Ramos (cell line): ENCODE results near the gene MMAA.
"Not testable (repeated sequence)": the region's sequence is repeated elsewhere in the genome, so short reads cannot be mapped to it uniquely, and the experiment has no call there.

Experiments used
- in situ Hi-C: fragments of 300-500 bp; cut with MboI; formaldehyde crosslinking; loops from one replicate; pipeline ENCODE4 v1.14.3; 2022; ENCODE audit warnings: low sequenced_read_pairs; ENCODE audit not compliant: unreplicated experiment

MMAA gene

DNA sequence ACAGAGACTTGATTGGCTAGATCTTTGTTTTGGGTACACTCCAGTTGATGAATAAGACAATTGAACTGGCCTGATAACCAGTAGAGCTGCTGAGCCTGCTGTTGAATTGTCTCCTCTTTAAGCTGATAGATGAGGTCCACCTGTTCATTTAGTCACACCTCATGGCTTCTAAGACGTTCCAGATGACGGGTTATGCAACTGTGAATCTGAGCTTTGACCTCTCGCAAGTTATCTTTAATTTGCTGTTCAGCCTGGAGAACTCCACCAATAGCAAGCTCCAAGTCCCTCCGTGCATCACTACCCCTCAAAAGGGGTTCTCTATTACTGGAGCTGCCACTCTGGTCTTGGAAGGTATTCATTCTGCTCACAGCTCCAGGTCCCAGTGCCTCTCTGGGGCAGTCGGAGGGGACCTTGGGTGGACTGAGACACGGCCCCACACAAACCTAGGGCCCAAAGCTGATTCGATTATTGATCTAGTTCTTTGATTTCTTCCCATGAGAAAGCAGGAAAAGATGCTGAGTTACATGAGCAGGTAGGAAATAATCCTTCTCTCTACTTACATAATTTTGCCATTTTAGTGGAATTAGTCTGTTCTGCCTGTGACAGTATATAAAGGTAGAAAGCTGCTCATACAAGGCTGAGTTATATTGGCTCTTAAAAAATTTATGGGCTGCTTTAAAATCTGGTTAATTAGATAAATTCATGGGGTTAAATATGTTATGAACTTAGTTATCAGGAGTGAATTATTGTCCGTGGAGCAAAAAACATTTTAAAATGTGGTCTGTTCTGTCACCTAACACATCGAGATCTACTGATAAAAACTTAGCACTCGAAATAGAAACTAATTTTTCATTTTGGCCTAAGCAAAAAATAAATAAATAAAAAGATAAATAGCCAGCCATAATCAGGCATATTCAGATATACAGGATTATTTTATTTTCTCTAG lies 6.8 kb downstream of the MMAA start:
- in situ Hi-C loops = no loop called here

DNA sequence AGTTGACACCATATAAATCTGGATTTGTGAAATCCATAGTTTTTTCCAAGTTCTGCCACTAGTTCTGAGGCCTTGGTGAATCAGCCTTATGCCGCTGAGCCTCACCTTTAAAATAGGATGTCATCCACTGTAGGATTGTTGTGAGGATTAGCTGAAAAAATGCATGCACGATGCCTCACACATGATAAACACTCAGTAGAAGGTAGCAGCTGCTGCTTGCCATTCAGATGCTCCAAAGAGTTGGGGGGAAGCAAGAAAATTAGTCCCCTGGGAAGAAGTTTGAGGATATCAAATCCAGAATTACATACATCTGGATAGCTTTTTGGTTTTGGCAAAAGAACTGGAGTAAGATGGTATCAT lies 7.4 kb downstream of the MMAA start:
- in situ Hi-C loops = no loop called here

DNA sequence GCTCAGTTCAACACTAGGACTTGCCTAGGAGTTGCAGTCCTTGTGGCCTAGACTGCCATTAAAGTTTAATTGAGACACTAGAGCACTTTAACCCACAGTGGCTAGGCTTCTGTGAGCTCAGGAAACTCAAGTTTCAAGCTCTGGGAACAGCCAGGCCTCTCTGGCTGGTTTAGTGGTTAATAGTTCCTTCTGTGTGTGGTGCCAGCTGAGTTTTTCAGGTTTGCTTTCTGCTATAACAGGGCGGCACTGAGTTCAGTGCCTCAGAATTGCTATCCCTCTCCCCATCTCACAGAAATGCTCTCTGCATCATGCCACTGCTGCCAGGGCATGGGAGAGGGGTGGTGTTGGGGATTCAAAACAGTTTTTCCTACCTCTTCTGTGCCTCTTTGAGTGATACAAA lies 15.9 kb downstream of the MMAA start:
- in situ Hi-C loops = no loop called here

DNA sequence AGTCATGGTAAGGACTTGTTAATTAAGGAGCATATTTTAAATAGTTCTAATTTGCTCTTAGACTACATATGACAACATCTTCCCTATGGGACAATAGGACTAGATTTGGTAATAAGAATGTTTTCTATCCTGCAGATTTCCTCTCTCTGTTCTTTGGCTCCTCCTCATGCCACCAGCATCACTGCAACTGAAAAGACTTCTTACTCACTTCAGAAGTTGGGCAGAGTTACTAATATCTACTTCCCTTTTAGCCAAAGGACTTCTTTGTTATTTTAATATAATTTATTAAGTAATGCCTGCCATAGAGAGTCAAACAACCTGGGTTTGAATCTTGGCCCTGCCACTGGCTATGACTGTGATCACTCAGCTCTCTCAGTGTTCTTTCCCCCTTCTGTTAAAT lies 16.4 kb downstream of the MMAA start:
- in situ Hi-C loops = no loop called here

DNA sequence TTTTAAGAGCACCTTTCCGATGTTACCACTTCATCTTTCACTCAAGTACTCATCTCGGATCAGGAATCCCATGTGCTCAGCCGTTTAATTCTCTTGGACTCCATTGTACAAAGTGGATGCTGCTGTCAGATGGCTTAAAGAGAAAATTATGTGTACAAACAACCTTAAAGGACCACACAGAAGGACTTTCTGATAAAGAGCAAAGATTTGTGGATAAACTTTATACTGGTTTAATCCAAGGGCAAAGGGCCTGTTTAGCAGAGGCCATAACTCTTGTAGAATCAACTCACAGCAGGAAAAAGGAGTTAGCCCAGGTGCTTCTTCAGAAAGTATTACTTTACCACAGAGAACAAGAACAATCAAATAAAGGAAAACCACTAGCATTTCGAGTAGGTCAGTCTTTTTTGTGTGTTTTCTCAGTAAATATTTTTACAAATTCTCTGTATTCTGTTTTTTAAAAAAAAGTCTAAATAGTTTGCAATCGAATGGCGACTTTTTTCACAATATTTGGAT lies 20.1 kb downstream of the MMAA start:
- in situ Hi-C loops = no loop called here

DNA sequence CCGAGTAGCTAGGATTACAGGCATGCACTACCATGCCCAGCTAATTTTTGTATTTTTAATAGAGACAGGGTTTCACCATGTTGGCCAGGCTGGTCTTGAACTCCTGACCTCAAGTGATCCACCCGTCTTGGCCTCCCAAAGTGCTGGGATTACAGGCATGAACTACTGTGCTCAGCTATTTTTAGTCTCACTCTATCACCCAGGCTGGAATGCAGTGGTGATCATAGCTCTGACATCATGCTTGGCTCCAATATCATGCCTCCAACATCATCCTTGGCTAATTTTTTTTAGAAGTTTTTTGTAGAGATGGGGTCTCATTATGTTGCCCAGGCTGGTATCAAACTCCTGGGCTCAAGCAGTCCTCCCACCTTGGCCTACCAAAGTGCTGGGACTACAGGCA lies 21.1 kb downstream of the MMAA start:
- in situ Hi-C loops = not testable (repeated sequence)

DNA sequence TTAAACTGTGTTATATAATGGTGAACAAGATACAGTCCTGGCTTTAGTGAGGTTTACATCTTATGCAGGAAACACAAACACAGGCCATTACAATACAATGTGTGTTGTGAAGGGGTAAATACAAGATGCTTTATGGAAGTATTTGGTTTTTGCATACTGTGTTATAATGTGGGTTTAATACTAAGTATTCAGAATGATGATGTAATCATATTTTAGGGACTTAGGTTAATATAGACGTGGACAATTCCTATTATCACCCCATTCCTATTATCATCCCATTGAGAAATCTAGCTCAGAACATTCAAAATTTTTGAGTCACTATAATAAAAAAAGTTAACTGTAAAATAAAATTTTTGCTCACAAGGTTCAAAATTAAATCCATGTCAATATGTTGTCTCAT lies 24.1 kb downstream of the MMAA start:
- in situ Hi-C loops = no loop called here

DNA sequence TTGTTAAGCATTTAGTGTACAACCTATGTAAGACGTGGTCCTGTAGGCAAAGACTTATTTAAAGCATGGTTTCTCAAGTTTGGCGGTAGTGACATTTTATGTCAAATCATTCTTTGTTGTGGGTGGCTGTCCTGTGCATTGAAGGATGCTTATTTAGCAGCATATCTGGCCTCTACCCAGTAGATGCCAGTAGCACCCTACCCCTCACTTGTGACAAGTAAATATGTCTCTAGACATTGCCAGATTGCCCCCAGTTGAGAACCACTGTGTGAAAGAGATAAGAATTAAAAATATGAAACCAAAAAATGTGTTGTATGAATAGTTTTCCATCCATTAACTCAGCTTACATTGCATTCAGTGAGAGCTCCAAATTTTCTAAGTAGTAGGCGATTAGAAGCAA lies 25.5 kb downstream of the MMAA start:
- in situ Hi-C loops = no loop called here

DNA sequence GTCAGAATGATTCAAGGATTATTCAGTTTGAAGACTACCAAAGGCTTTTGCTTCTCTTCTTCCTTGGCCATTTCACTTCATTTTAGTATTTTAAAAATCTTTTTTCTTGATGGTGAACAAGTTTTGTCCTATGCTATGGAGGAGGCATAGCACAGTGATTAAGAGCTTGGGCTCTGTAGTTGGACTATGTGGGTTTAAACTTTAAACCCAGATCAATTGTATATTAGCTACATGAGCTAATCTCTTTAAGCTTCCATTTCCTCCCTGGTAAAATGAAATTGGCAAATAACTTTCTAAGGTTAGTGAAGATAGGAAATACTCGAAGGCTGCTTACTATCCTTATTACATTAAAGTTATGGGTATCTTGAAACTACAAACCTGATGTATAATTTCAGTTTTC lies 37.0 kb downstream of the MMAA start:
- in situ Hi-C loops = no loop called here

DNA sequence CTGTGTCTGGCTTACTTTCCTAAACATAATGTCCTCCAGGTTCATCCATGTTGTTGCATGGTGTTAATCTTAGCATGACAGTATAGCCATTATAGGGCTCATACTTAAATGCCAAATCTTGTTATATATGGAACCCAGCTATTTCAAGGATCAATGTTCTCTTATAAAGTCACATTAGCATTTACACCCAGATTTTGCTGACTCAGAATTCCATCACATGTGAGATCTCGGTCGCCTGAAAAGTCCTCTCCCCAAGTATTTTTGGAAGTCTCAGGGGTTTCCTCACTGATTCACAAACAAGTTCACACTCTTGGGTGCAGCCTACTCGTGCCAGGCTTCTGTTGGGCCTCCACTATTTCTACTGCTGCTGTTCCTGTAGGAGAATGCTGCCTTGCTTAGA lies 40.9 kb downstream of the MMAA start:
- in situ Hi-C loops = no loop called here

DNA sequence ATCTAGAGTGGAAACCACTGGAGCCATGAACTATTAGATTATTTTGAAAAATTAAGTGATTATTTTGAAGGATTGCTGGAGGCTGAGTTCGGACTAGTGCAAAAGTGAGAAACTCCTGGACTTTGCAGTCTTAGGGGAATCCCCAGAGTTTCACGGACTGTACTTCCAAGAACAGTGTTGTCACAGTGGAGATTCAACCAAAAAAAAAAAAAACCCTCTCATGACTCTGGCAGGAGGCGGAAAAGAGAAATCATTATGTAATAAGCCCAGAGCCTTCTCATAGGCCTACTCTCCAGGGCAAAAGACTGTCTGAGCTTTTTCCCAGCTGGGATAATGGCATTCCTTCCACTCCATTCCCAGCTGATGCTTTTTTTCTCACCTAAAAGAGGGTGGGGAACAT lies 44.0 kb downstream of the MMAA start:
- in situ Hi-C loops = no loop called here

DNA sequence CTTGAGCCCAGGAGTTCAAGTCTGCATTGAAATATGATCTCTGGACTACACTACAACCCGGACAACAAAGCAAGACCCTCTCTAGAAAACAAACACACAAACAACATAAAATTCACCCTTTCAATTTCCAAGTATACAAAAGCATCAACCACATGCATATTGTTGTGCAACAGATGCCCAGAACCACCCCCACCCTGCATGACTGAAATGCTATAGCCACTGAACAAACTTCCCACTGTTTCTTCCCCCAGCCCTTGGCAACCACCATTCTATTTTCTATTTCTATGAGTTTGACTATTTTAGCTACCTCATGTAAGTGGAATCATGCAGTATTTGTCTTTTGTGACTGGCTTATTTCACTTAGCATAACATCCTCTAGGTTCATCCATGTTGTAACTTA lies 46.6 kb downstream of the MMAA start:
- in situ Hi-C loops = no loop called here

DNA sequence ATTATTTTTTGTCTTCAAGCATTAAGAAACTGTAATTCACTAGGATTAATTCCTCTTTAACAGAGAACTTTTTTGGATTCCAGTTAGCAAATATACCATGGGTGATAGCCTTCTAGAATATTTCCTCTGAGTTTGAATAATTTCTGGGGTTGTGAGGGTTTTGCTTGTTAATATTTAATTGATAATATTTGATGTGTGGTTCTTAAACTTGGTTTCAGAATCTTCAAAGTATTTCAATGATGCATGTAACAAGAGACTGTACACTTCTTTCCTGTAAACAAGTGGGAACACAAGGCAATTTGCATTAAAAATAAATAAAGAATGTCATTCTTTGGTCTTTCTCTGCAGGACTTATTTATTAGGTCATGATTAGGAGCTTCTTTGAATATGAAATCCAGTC lies 51.2 kb downstream of the MMAA start:
- in situ Hi-C loops = no loop called here

DNA sequence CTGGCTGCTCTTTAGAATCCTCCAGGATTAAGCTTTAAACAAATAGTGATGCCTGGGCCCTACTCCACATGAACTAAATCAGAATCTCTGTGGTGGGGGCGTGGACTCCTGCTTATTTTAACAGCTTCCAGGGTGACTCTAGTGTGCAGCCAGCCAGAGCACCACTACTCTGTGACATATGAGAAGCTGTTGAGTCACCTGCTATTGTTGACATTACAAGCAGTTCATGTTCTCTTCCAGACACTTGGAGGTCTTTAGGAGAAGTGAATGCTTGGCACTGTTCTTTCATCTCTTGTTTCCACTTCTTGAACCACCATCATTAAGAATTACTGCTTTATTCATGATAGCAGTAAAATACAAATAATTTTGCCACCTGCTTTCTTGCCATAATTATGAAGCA lies 60.3 kb downstream of the MMAA start:
- in situ Hi-C loops = no loop called here

DNA sequence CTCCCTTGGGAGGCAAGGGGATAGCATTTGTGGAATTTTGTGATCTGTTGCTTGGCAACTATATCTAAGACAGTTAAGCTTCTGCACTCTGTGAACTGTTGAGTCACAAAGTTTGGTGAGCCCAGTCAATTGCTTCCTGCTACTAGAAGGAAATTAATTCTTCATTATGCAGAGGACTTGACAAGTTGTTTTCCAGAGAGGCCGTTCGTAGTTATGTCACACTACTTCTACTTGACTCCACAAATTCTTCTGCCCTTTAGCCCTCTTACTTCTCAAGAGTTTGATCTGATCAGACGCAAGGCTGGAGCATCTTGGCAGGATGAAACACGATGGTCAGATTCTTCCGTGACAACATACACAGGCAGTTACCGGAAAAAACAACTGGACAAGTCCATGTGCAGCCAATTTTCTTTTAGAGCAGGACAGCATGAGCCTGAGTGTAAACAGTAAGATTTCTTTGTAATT lies 60.8 kb downstream of the MMAA start, which contains the start of gene C4orf51:
Gene C4orf51, plus strand, starts transcription at position 156 of the 465 bp plus-strand sequence. Its CDS starts 58 bp downstream, at position 214.
- in situ Hi-C loops = no loop called here

DNA sequence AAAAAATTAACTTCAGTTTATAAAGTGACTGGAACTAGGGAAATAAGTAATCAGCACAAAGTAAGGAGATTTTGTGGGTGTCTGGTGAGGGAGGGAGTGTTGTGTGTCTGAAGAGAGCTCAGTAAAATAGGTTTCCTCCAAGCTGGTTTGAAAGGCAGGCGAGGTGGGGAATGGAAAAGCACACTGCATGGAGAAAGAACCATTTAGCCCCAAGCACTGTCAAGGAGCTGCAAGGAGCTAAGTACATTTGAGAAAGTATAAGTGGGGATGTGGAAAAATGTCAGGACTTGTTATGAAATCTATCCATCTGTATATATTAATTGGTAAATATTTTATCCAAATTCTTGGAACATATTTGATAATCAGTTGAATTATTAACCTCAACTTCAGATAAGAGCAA lies 61.7 kb downstream of the MMAA start:
- in situ Hi-C loops = no loop called here

DNA sequence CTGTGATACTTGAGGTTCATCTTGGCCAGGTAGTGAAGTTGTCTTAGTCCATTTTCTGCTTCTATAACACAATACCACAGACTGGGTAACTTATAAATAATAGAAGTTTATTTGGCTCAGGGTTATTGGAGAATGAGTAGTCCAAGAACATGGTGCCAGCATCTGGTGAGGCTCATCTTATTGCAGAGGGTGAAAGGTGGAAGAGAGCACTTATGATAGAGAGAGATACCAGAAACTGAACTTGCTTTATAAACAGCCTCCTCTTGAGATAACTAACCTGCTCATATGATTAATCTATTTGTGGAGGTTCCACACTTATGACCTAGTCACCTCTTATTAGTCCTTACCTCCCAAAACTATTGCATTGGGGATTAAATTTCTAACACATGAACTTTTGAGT lies 62.3 kb downstream of the MMAA start:
- in situ Hi-C loops = no loop called here

DNA sequence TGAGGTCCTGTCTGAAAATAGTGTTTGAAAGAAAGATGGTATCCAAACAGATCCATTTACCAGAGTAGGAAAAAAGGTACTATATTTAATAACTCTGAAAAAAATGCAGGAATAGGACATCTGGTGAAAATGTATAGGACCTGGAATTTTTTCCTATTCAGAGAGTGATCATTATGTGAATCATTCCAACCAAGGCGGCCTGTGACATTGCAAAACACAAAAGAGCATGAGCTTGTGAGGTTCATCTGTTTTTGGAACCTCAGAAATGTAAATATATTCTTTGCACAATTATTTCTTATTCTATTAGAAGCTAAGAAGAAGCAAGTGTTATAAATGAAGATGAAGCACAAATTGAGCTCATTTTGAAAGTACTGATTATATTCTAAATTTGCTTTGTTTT lies 62.8 kb downstream of the MMAA start:
- in situ Hi-C loops = no loop called here

DNA sequence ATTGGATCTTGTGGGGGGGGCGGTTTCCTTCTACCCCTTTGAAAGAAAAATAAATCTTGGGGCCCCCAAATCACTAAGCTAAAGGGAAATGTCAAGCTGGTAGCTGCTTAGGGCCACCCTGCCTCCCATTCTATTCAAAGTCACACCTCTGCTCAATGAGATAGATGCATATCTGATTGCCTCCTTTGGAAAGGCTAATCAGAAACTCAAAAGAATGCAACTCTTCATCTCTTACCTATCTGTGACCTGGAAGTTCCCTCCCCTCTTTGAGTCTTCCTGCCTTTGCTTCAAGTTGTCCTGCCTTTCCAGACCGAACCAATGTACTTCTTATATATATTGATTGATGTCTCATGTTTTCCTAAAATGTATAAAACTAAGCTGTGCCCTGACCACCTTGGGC lies 67.8 kb downstream of the MMAA start:
- in situ Hi-C loops = no loop called here

DNA sequence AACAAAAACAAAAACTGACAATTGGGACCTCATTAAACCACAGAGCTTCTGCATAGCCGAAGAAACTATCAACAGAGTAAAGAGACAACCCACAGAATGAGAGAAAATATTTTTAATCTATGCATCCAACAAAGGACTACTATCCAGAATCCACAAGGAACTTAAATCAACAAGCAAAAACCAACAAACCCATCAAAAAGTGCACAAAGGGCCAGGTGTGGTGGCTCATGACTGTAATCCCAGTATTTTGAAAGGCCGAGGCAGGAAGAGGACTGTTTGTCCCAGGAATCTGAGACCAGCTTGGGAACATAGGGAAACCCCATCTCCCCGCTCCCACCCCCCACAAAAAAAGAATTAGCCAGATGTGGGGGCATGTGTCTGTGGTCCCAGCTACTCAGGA lies 71.4 kb downstream of the MMAA start:
- in situ Hi-C loops = no loop called here

DNA sequence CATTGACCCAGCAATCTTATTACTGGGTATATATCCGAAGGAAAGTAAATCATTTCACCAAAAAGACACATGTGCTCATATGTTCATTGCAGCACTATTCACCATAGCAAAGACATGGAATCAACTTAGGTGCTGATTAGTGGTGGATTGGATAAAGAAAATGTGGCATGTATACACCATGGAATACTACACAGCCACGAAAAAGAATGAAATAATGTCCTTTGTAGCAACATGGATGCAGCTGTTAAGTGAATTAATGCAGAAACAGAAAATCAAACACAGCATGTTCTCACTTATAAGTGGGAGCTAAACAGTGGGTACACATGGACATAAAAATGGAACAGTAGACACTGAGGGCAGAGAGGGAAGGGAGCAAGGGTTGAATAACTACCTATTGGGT lies 72.2 kb downstream of the MMAA start:
- in situ Hi-C loops = not testable (repeated sequence)

DNA sequence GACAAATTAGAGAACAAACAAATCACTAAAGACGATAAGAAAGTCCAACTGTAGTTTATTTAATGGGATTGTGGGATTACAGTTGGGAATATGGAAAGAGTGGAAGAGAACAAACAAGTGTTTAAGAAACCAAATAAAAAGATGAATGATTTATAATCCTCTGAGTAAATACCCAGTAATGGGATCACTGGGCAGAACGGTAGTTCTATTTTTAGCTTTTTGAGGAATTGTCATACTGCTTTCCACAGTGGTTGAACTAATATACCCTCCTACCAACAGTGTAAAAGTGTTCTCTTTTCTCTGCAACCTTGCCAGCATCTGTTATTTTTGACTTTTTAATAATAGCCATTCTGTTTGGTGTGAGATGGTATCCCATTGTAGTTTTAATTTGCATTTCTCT lies 75.7 kb downstream of the MMAA start:
- in situ Hi-C loops = no loop called here
